Measurements from ENCODE around the gene USF2. TPM values are rescaled to one million over a fixed set of nuclear protein-coding genes. Genes with fewer than 3 reads are reported as not detected.
"Not testable (repeated sequence)": the region's sequence is repeated elsewhere in the genome, so short reads cannot be mapped to it uniquely, and the experiment has no call there.

Gene USF2
- total RNA-seq, 1 experiment from 2014 or later = 121 TPM

DNA sequence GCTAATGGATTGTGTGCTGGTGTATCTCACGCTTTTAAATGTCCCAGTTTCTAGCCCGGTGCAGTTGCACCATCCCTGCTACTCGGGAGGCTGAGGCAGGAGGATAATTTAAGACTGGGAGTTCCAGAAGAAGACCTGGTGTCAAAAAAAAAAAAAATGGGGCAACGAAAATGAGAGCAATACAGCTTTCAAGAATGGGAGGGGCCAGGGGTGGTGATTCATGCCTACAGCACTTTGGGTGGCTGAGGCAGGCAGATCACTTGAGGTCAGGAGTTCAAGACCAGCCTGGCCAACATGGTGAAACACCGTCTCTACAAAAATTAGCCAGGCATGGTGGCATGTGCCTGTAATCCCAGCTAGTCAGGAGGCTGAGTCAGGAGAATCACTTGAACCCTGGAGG is 17.3 kb downstream of the USF2 start:
- POLR2A ChIA-PET; H3K4me1 ChIP-seq (ENCODE audit: control insufficient read depth, insufficient read depth, low read length); BruUV-seq (replicated peaks); H3K27ac ChIP-seq (ENCODE audit: low read length); ATAC-seq; intact Hi-C loops (cut with micrococcal nuclease; ENCODE audit: unreplicated experiment); H3K9me3 ChIP-seq (ENCODE audit: control insufficient read depth, insufficient read depth, low read depth, low read length); in situ Hi-C loops (cut with HindIII; ENCODE audit: low pct_unique_long_range_greater_than_20kb, low sequenced_read_pairs); DNase-seq (ENCODE audit: low read depth, low spot score); H3K36me3 ChIP-seq (ENCODE audit: control insufficient read depth, insufficient read depth, low read length); H3K27me3 ChIP-seq (ENCODE audit: control insufficient read depth, insufficient read depth, low read length); H3K4me3 ChIP-seq (ENCODE audit: low read depth in 2 of 2, low read length in 2 of 2); CTCF ChIA-PET: not testable (repeated sequence)

DNA sequence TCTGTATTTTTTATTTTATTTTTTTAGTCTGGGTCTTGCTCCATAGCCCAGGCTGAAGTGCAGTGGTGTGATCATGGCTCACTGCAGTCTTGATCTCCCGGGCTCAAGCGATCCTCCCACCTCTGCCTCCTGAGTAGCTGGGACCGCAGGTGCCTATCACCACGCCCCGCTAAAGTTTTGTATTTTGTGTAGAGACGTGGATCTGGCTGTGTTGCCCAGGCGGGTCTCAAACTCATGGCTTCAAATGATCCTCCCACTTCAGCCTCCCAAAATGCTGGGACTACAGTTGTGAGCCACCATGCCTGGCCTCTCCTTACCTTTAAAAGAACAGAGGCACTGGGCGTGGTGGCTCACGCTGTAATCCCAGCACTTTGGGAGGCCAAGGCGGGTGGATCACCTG is 19.0 kb downstream of the USF2 start:
- DNase-seq (ENCODE audit: low read depth, low spot score) = no peak
- ChIA-PET POLR2A (no interaction called here), CTCF (no interaction called here)
- Histone ChIP-seq H3K4me3 (ENCODE audit: low read depth in 2 of 2, low read length in 2 of 2) (no peak overlapping the region), H3K36me3 (ENCODE audit: control insufficient read depth, insufficient read depth, low read length) (no peaks in the 10 kb centered on the region), H3K4me1 (ENCODE audit: control insufficient read depth, insufficient read depth, low read length) (no peaks in the 10 kb centered on the region), H3K27me3 (ENCODE audit: control insufficient read depth, insufficient read depth, low read length) (no peaks in the 10 kb centered on the region; the same call in 1 of the 2 replicates), H3K9me3 (ENCODE audit: control insufficient read depth, insufficient read depth, low read depth, low read length) (no peaks in the 10 kb centered on the region), H3K27ac (ENCODE audit: low read length) (no peak overlapping the region)
- no peak for TF ChIP-seq SIN3A (IDR thresholded peaks at IDR 0.05; ENCODE audit: borderline replicate concordance, insufficient read depth, low read depth, low read length)
- TF ChIP-seq POLR2AphosphoS5 (IDR thresholded peaks at IDR 0.05; ENCODE audit: low read depth, low read length) = no peak
- TF ChIP-seq TCF7L2 (IDR thresholded peaks at IDR 0.05; ENCODE audit: low read depth, low read length) = no peak
- TF ChIP-seq, protein P1, sequence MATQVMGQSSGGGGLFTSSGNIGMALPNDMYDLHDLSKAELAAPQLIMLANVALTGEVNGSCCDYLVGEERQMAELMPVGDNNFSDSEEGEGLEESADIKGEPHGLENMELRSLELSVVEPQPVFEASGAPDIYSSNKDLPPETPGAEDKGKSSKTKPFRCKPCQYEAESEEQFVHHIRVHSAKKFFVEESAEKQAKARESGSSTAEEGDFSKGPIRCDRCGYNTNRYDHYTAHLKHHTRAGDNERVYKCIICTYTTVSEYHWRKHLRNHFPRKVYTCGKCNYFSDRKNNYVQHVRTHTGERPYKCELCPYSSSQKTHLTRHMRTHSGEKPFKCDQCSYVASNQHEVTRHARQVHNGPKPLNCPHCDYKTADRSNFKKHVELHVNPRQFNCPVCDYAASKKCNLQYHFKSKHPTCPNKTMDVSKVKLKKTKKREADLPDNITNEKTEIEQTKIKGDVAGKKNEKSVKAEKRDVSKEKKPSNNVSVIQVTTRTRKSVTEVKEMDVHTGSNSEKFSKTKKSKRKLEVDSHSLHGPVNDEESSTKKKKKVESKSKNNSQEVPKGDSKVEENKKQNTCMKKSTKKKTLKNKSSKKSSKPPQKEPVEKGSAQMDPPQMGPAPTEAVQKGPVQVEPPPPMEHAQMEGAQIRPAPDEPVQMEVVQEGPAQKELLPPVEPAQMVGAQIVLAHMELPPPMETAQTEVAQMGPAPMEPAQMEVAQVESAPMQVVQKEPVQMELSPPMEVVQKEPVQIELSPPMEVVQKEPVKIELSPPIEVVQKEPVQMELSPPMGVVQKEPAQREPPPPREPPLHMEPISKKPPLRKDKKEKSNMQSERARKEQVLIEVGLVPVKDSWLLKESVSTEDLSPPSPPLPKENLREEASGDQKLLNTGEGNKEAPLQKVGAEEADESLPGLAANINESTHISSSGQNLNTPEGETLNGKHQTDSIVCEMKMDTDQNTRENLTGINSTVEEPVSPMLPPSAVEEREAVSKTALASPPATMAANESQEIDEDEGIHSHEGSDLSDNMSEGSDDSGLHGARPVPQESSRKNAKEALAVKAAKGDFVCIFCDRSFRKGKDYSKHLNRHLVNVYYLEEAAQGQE (IDR thresholded peaks at IDR 0.05; ENCODE audit: insufficient read depth in 1 of 2, low read depth in 2 of 2, low read length in 1 of 2) = no peak
- no peak for TF ChIP-seq CTCF (IDR thresholded peaks at IDR 0.05)
- intact Hi-C loops (cut with micrococcal nuclease; ENCODE audit: unreplicated experiment) = no loop called here
- no peak for ATAC-seq
- in situ Hi-C loops (cut with HindIII; ENCODE audit: low pct_unique_long_range_greater_than_20kb, low sequenced_read_pairs) = no loop called here
- no TSS peak for BruUV-seq (replicated peaks)

GRCh38 chr19:35288331-35288730 is 19.6 kb downstream of the USF2 start:
- H3K4me3 ChIP-seq (ENCODE audit: low read depth in 2 of 2, low read length in 2 of 2) = no peak overlapping the region
- ATAC-seq (no peak), DNase-seq (ENCODE audit: low read depth, low spot score) (no peak)
- CTCF ChIA-PET = interaction anchor here (0.7 kb wide), 1 partner anchor 8 kb away, joined by 3 read pairs; no protein-coding TSS in a partner anchor
- intact Hi-C loops (cut with micrococcal nuclease; ENCODE audit: unreplicated experiment) = no loop called here
- no peaks in the 10 kb centered on the region for H3K4me1 ChIP-seq (ENCODE audit: control insufficient read depth, insufficient read depth, low read length)
- POLR2A ChIA-PET = interaction anchor here (1.1 kb wide), 1 partner anchor 10 kb away, joined by 4 read pairs; no protein-coding TSS in a partner anchor
- no peak overlapping the region for H3K27ac ChIP-seq (ENCODE audit: low read length)
- in situ Hi-C loops (cut with HindIII; ENCODE audit: low pct_unique_long_range_greater_than_20kb, low sequenced_read_pairs) = no loop called here
- H3K36me3 ChIP-seq (ENCODE audit: control insufficient read depth, insufficient read depth, low read length) = no peaks in the 10 kb centered on the region
- H3K9me3 ChIP-seq (ENCODE audit: control insufficient read depth, insufficient read depth, low read depth, low read length) = no peaks in the 10 kb centered on the region
- BruUV-seq (replicated peaks) = no TSS peak
- no peak for TF ChIP-seq POLR2AphosphoS5 (IDR thresholded peaks at IDR 0.05; ENCODE audit: low read depth, low read length)
- TF ChIP-seq, protein P1 (IDR thresholded peaks at IDR 0.05; ENCODE audit: insufficient read depth in 1 of 2, low read depth in 2 of 2, low read length in 1 of 2) = no peak
- no peak for TF ChIP-seq TCF7L2 (IDR thresholded peaks at IDR 0.05; ENCODE audit: low read depth, low read length)
- no peak for TF ChIP-seq SIN3A (IDR thresholded peaks at IDR 0.05; ENCODE audit: borderline replicate concordance, insufficient read depth, low read depth, low read length)
- TF ChIP-seq CTCF (IDR thresholded peaks at IDR 0.05) = no peak
- no peaks in the 10 kb centered on the region; the same call in 1 of the 2 replicates for H3K27me3 ChIP-seq (ENCODE audit: control insufficient read depth, insufficient read depth, low read length)

Measured in Panc1 (cell line).